Activated CD8-positive, alpha-beta T cell treated with anti-CD3 and anti-CD28 coated beads for 36 hours (primary cell): ENCODE measurements around the gene MICAL2. TPM values are rescaled to one million over a fixed set of nuclear protein-coding genes. Genes with fewer than 3 reads are reported as not detected.

Experiments used
- ATAC-seq: fragments of 200-7000 bp; cut with Tn5 transposase; one replicate; pipeline ENCODE4 v1.10.0; 2021; ENCODE audit warnings: mild to moderate bottlenecking, moderate library complexity
- CTCF ChIA-PET: fragments of 350-600 bp; sonication (Branson Sonifier 250); formaldehyde crosslinking; loops from one replicate; lab custom pipeline; 2021; ENCODE audit warnings: antibody characterized with exemption; lab: Charles Lee
- POLR2A ChIA-PET: fragments of 350-600 bp; sonication (Branson Sonifier 250); formaldehyde crosslinking; loops from one replicate; lab custom pipeline; 2021; ENCODE audit warnings: antibody characterized with exemption; lab: Charles Lee
- DNase-seq: peaks from one replicate; pipeline ENCODE4 v3.0.0-alpha.2; 2020
- H3K27ac Mint-ChIP-seq: one replicate; pipeline ENCODE4 v1.8.0; 2021; ENCODE audit warnings: mild to moderate bottlenecking, mixed read lengths
- H3K27me3 Mint-ChIP-seq: one replicate; pipeline ENCODE4 v1.8.0; 2021; ENCODE audit warnings: mixed read lengths
- H3K36me3 Mint-ChIP-seq: one replicate; pipeline ENCODE4 v1.8.0; 2021; ENCODE audit warnings: low read depth, mixed read lengths
- H3K4me1 Mint-ChIP-seq: one replicate; pipeline ENCODE4 v1.8.0; 2021; ENCODE audit warnings: low read depth, mixed read lengths
- H3K4me3 Mint-ChIP-seq: one replicate; pipeline ENCODE4 v1.8.0; 2021; ENCODE audit warnings: mild to moderate bottlenecking, moderate library complexity, mixed read lengths
- H3K9me3 Mint-ChIP-seq: one replicate; pipeline ENCODE4 v1.8.0; 2021; ENCODE audit warnings: mixed read lengths
- CTCF ChIP-seq: fragments of 200-600 bp; IDR thresholded peaks from one replicate; pipeline ENCODE4 v1.8.0; 2022; ENCODE audit warnings: antibody characterized with exemption, mild to moderate bottlenecking
- intact Hi-C: fragments of 100-400 bp; cut with micrococcal nuclease; formaldehyde crosslinking; loops from one replicate; pipeline ENCODE4 v1.10.0; 2022
- total RNA-seq, 2 experiments: library from RNA; stranded (reverse); gene quantifications; one replicate each; pipeline ENCODE4 v1.2.3, GENCODE V29; 2021

The MICAL2 gene
- total RNA-seq, 2 experiments from 2014 or later, result 99.8 to 105 TPM

GRCh38 chr11:12198251-12199222 is 88.1 kb downstream of the MICAL2 start:
- Mint-ChIP-seq H3K4me1 (peaks cover 84% of the 10 kb centered on the region), H3K27ac (peak overlapping the region; percentile 96), H3K27me3 (no peaks in the 10 kb centered on the region), H3K36me3 (peaks cover 41% of the 10 kb centered on the region), H3K9me3 (peaks cover 2% of the 10 kb centered on the region), H3K4me3 (peak overlapping the region; percentile 93)
- ATAC-seq (peak; percentile 29), DNase-seq (peak; percentile 59)
- TF ChIP-seq CTCF, result no peak
- intact Hi-C loops, result loop anchor here (5.0 kb wide), 1 partner anchor 39 kb away; no protein-coding TSS in a partner anchor
- CTCF ChIA-PET, result interaction anchor here (1.2 to 3.0 kb wide), 12 partner anchors 8 to 151 kb away, joined by 3 to 10 read pairs (median 6); no protein-coding TSS in a partner anchor
- POLR2A ChIA-PET, result interaction anchor here (0.7 to 4.0 kb wide), 11 partner anchors 9 to 87 kb away, joined by 3 to 24 read pairs (median 4); partner anchors contain the start of gene MICAL2

GRCh38 chr11:12199231-12199948 is 89.0 kb downstream of the MICAL2 start:
- peaks cover 2% of the 10 kb centered on the region for H3K9me3 Mint-ChIP-seq
- H3K27me3 Mint-ChIP-seq, result no peaks in the 10 kb centered on the region
- no peak for TF ChIP-seq CTCF
- ATAC-seq (no peak), DNase-seq (no peak)
- peak overlapping the region; percentile 93 for H3K4me3 Mint-ChIP-seq
- H3K27ac Mint-ChIP-seq, result peak overlapping the region; percentile 39
- peaks cover 49% of the 10 kb centered on the region for H3K36me3 Mint-ChIP-seq
- POLR2A ChIA-PET, result interaction anchor here (0.7 to 4.0 kb wide), 8 partner anchors 10 to 87 kb away, joined by 3 to 24 read pairs (median 4); no protein-coding TSS in a partner anchor
- CTCF ChIA-PET, result interaction anchor here (0.7 to 3.0 kb wide), 13 partner anchors 9 to 152 kb away, joined by 3 to 10 read pairs (median 5); no protein-coding TSS in a partner anchor
- intact Hi-C loops, result loop anchor here (5.0 kb wide), 1 partner anchor 38 kb away; no protein-coding TSS in a partner anchor
- H3K4me1 Mint-ChIP-seq, result peaks cover 79% of the 10 kb centered on the region

GRCh38 chr11:12200279-12200990 is 90.0 kb downstream of the MICAL2 start:
- no peaks in the 10 kb centered on the region for H3K27me3 Mint-ChIP-seq
- TF ChIP-seq CTCF, result no peak
- ChIA-PET CTCF (interaction anchor here (0.7 to 3.0 kb wide), 10 partner anchors 11 to 153 kb away, joined by 3 to 10 read pairs (median 5); no protein-coding TSS in a partner anchor), POLR2A (interaction anchor here (0.8 to 4.0 kb wide), 4 partner anchors 24 to 50 kb away, joined by 3 to 24 read pairs (median 5); no protein-coding TSS in a partner anchor)
- H3K27ac Mint-ChIP-seq, result peak overlapping the region; percentile 44
- no peak overlapping the region for H3K4me3 Mint-ChIP-seq
- peaks cover 60% of the 10 kb centered on the region for H3K36me3 Mint-ChIP-seq
- H3K4me1 Mint-ChIP-seq, result peaks cover 80% of the 10 kb centered on the region
- intact Hi-C loops, result no loop called here
- ATAC-seq (no peak), DNase-seq (peak; percentile 39)
- peaks cover 2% of the 10 kb centered on the region for H3K9me3 Mint-ChIP-seq
